Psoas muscle (tissue), 8 donors: ENCODE measurements around the gene OR51B2. TPM values are rescaled to one million over a fixed set of nuclear protein-coding genes. Genes with fewer than 3 reads are reported as not detected.
"Not testable (repeated sequence)": the region's sequence is repeated elsewhere in the genome, so short reads cannot be mapped to it uniquely, and the experiment has no call there.

Experiments used
- ATAC-seq, 4 donors: fragments of 200-7000 bp; cut with Tn5 transposase; one replicate each; pipeline ENCODE4 v1.9.1; 2020; ENCODE audit warnings: moderate library complexity in 3 of 4, mild to moderate bottlenecking in 2 of 4
- DNase-seq, 2 donors: peaks; one replicate each; pipeline ENCODE4 v3.0.0-alpha.2; 2020
- H3K27ac ChIP-seq: fragments of 200-600 bp; one replicate; pipeline ENCODE4 v1.8.0; 2022
- H3K27me3 ChIP-seq, 3 donors: fragments of 200-600 bp in 1 of 3; one replicate each; pipeline versions ENCODE4 v1.6.1 to v1.8.0; 2013 to 2022; ENCODE audit warnings: low read length in 2 of 3, mild to moderate bottlenecking in 2 of 3, moderate library complexity in 1 of 3; ENCODE audit not compliant: insufficient read depth in 3 of 3
- H3K36me3 ChIP-seq, 2 donors: fragments of 200-600 bp in 1 of 2; one replicate each; pipeline versions ENCODE4 v1.6.1 to v1.8.0; 2013 to 2022; ENCODE audit warnings: low read depth in 1 of 2, mild to moderate bottlenecking in 1 of 2, moderate library complexity in 1 of 2; ENCODE audit not compliant: insufficient read depth in 1 of 2
- H3K4me1 ChIP-seq: fragments of 200-600 bp; one replicate; pipeline ENCODE4 v1.8.0; 2022
- H3K4me3 ChIP-seq: fragments of 200-600 bp; one replicate; pipeline ENCODE4 v1.8.0; 2022; ENCODE audit warnings: mild to moderate bottlenecking
- H3K9me3 ChIP-seq: fragments of 200-600 bp; one replicate; pipeline ENCODE4 v1.8.0; 2022
- CTCF ChIP-seq: fragments of 200-600 bp; IDR thresholded peaks from one replicate; pipeline ENCODE4 v1.8.0; 2022; ENCODE audit warnings: antibody characterized with exemption
- WGBS, 3 donors: extraction: QIAGEN DNeasy Blood & Tissue Kit; methylation state at CpG; one replicate each; pipeline versions ENCODE4 v1.1.6 to v1.1.7; 2013; 5-methylcytosine and 5-hydroxymethylcytosine counted together
- intact Hi-C, 2 donors: fragments of 100-400 bp; cut with DNase I; formaldehyde crosslinking; loops; one replicate each; pipeline versions ENCODE4 v1.11.0 to v1.14.2; 2022
- polyA plus RNA-seq, 3 donors: library from polyadenylated mRNA; stranded (reverse); fragments of 200-250 nt; gene quantifications; one replicate each; pipeline ENCODE4 v1.2.3, GENCODE V29; 2013
- total RNA-seq, 4 donors: library from RNA; stranded (reverse); fragmentation: NEBNext Ultra II Directional in 2 of 4; extraction: Animal tissue kit (Norgen Biotek cat#: 25700) in 2 of 4; gene quantifications; one replicate each; pipeline versions ENCODE4 v1.2.1 to v1.2.4, GENCODE V29; 2021 to 2023
- donor health status: healthy with polysubstance abuse.
- donor health status: DM: no; HTN: no; CAD: no; lungs with moderate emphysema.
- donor health status: Bipolar disorder and iron deficiency.
- donor health status: healthy.
- donor health status: DM: yes; HTN: yes; CAD: no.
- donor health status: DM: no; HTN: no; CAD: no.
- donor health status: DM: no; HTN: no; CAD: no.
- donor health status: DM: yes; HTN: yes; CAD: no.

Gene OR51B2
- total and polyA plus RNA-seq, 7 donors: not detected

- DNase-seq (no peak), ATAC-seq (no peak)
- Histone ChIP-seq H3K4me1 (no peaks in the 10 kb centered on the region), H3K4me3 (no peak within 1 kb of the TSS), H3K27ac (no peak within 1 kb of the TSS), H3K9me3 (no peaks in the 10 kb centered on the region), H3K36me3 (no peaks in the 10 kb centered on the region), H3K27me3 (no peaks in the 10 kb centered on the region)
- 66 to 80% (median 73%) methylated on average over 6 of the region's 6 CpGs for WGBS, 3 donors
- TF ChIP-seq CTCF: no peak
- intact Hi-C loops: no loop called here
These were observed 19.6 kb upstream of the OR51B2 start, which contains the start of gene OR51B5 for GRCh38 chr11:5343474-5344335. Gene OR51B5, minus strand, starts transcription at chr11:5343524. Its CDS starts 0 bp downstream, at chr11:5343524.

GRCh38 chr11:5339771-5340322 is 15.8 kb upstream of the OR51B2 start:
- Histone ChIP-seq H3K27ac (no peak overlapping the region), H3K9me3 (no peaks in the 10 kb centered on the region), H3K36me3 (no peaks in the 10 kb centered on the region), H3K27me3 (no peaks in the 10 kb centered on the region), H3K4me1 (no peaks in the 10 kb centered on the region), H3K4me3 (no peak overlapping the region)
- intact Hi-C loops: no loop called here
- TF ChIP-seq CTCF: no peak
- 82 to 94% (median 91%) methylated on average over 1 of the region's 1 CpG for WGBS, 3 donors
- ATAC-seq (no peak), DNase-seq (no peak)

- H3K27ac ChIP-seq, H3K4me3 ChIP-seq, H3K4me1 ChIP-seq, H3K27me3 ChIP-seq, intact Hi-C loops, H3K36me3 ChIP-seq, ATAC-seq, H3K9me3 ChIP-seq, DNase-seq: not testable (repeated sequence)
- WGBS, 3 donors: 73 to 76% (median 75%) methylated on average over 1 of the region's 1 CpG
These were observed 13.2 kb upstream of the OR51B2 start for GRCh38 chr11:5337253-5337652.

GRCh38 chr11:5336331-5336730 is 12.2 kb upstream of the OR51B2 start:
- intact Hi-C loops: no loop called here
- no peak for TF ChIP-seq CTCF

GRCh38 chr11:5335170-5335569 is 11.1 kb upstream of the OR51B2 start:
- no peaks in the 10 kb centered on the region for H3K27me3 ChIP-seq
- H3K9me3 ChIP-seq: no peaks in the 10 kb centered on the region
- no peak for TF ChIP-seq CTCF
- no peak overlapping the region for H3K27ac ChIP-seq
- no peak for DNase-seq
- H3K4me1 ChIP-seq: no peaks in the 10 kb centered on the region
- H3K4me3 ChIP-seq: no peak overlapping the region
- no peak for ATAC-seq
- WGBS, 3 donors: 21 to 42% (median 36%) methylated on average over 1 of the region's 1 CpG
- intact Hi-C loops: no loop called here
- H3K36me3 ChIP-seq: no peaks in the 10 kb centered on the region

More at GRCh38 chr11:5336331-5336730, 12.2 kb upstream of the OR51B2 start:
- Histone ChIP-seq H3K27me3 (no peaks in the 10 kb centered on the region), H3K4me1 (no peaks in the 10 kb centered on the region), H3K27ac (no peak overlapping the region), H3K4me3 (no peak overlapping the region), H3K36me3 (no peaks in the 10 kb centered on the region), H3K9me3 (no peaks in the 10 kb centered on the region)
- ATAC-seq (no peak), DNase-seq (no peak)
